ENCODE results near the gene SPRN. TPM values are rescaled to one million over a fixed set of nuclear protein-coding genes. Genes with fewer than 3 reads are reported as not detected.
"Not testable (repeated sequence)": the region's sequence is repeated elsewhere in the genome, so short reads cannot be mapped to it uniquely, and the experiment has no call there.

Gene SPRN, protein sequence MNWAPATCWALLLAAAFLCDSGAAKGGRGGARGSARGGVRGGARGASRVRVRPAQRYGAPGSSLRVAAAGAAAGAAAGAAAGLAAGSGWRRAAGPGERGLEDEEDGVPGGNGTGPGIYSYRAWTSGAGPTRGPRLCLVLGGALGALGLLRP
- 3.3 TPM for polyA plus RNA-seq (2013, experiment 1 of 2; ENCODE audit: insufficient read length)
- polyA plus RNA-seq (2013, experiment 2 of 2; ENCODE audit: insufficient read length), result 3.1 TPM

DNA sequence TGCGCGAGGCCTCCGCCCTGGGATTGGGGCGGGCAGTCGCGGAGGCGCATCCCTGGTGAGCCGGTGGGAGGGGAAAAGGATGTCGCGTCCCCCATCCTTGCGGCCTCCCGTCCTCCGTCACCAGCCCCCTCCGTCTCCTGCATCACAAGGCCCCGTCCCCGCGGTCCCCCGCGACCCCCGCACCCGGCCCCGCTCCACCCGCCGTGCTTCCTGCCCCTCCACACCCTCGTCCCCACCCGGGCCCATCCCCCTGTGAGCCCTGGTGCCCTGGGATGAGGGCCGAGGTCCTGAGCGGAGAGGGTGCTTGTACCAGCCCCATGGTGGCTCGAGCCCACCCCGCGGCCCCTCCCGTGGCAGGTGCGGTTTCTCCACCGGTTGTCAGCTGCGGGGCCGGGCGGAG is at the start of gene SPRN:
Gene SPRN (minus strand): TSS at position 25 of the 400 bp plus-strand sequence. CDS start 944 bp downstream, outside the sequence.
- not testable (repeated sequence) for DNase-seq

DNA sequence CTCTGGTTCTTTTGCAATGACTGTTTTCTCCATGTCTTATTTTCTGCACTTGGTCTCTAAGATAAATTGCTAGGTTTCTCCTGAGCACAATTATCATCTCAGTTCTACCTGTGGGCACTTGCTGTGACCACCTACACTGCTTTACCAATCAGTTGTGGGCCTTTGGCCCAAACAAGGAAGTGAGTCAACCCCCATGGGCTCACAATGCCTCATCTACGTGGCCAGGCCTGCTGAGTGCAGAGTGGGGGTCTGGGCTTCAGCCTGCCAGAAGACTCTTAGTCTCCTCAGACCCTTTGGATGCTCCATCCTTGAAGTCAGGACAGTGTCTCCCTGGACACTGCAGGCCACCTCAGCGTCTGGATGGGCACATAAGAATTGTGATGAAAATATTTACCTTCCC is 49.6 kb upstream of the SPRN start:
- no peak for DNase-seq

DNA sequence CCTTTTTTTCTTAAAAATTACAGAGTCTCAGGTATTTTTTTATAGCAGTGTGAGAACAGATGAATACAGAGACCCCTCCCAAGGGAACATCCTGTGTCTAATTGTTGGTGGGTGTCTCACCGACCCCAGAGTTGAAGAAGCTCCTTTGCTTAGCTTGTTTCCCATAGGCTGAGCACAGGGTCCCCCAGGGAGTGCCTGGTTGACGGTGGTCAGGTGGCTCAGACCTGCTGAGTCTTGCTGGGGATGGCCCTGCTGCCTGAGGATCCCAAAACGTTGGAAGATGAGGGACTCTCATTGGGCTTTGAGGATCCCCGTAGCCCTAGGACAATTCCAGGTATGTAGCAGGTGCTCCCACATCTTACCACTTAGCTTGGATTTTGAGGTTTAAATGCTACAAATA is 48.8 kb upstream of the SPRN start:
- DNase-seq, result no peak

- no peak for DNase-seq
Measured at GRCh38 chr10:133471300-133472109, 47.1 kb upstream of the SPRN start.

- not testable (repeated sequence) for DNase-seq
Measured at GRCh38 chr10:133469205-133469604, 44.8 kb upstream of the SPRN start.

DNA sequence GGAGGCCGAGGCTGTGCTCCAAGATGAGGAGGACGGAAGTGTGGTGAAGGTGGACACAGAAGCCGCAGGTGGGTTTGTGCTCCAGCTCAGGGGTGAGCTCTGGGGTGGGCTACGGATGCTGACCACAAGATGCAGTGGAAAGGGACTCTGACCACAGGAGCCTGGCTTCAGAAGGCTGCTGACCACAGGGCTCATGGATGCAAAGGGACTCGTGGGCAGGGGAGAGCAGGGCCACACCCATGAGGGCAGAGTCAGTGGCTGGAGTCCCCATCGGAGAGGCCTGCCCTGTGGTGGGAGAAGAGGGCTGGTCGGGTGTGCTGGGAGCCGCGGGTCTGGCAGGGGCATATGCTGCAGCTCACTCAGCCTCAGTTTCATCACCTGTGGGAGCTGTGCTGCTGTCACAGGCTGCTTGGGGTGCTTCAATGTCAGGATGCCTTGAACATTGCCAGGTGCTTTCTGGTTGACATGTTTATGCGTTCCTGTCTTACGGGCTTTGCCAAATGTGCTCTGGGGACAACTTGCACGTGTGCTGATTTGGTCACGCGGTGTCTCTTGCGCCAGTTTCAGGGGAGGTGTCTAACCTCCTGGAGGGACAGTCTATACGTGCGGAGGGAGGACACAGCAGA is 43.0 kb upstream of the SPRN start:
- no peak for DNase-seq

DNA sequence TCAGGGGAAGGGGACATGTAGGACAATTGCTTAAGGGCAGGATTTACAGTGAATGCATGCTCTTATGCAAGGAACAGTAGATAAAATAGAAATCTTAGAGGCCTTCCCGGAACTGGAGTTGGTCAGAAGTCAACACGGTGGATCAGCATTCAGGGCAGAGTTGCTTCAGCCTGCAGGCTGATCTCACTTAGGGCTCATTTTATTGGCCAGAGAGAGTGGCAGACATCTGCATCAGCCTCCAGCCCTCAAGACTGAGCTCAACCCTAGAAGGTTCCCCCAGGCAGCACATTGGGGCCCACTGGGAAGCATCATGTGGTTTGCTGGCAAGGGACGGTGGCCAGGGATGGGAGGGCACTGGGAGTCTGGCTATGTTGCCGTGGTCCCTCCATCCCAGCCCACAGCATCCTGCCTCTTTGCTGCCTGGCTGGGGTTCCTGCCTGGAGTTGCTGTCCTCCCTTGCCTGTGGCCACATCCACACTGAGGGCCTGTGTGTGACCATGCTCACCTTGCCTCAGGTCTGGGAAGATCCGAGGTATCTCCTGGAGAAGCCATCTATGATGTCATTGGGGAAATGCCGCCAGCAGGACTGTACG is 42.4 kb upstream of the SPRN start:
- DNase-seq, result no peak

GRCh38 chr10:133465950-133466474 is 41.6 kb upstream of the SPRN start:
- no peak for DNase-seq

- no peak for DNase-seq
Measured at GRCh38 chr10:133465191-133465949, 40.9 kb upstream of the SPRN start.

- no peak for DNase-seq
Measured at GRCh38 chr10:133464582-133465031, 40.2 kb upstream of the SPRN start.

DNA sequence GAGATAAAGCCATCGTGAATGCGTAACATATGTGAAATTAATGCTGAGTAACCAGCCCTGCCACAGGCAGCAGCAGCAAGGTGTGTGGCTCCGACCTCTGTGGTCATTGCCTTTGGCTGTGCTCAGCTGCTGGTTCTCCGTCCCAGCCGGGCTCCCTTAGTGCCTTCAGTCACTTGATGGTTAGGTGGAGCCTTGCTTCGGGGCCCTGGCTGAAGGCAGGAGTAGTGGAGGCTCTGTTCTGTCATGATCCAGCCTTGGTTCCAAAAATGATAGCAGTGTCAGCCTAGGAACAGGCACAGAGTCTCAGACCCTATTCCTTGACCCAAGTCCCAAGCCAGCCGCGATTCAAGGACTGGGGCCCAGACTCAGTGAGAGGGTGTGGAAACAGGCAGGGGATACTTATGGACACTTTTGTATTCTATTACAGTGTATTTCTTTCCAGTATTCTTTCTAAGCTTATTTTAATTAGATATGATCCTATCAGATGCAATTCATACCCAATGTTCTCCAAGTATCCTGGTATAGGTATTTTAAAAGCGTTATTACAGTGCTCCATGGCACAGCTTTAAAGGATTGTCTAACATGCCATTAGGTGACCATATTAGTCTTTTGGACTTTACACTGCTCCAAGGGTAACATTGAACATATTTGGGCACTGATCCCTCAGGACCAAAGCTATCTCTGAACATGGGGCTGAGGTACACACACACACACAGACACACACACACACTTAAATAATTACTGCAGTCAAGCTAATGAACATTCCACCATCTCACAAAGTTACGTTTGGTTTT is 38.3 kb upstream of the SPRN start:
- DNase-seq, result no peak

- no peak for DNase-seq
Measured at GRCh38 chr10:133461841-133462240, 37.4 kb upstream of the SPRN start.

DNA sequence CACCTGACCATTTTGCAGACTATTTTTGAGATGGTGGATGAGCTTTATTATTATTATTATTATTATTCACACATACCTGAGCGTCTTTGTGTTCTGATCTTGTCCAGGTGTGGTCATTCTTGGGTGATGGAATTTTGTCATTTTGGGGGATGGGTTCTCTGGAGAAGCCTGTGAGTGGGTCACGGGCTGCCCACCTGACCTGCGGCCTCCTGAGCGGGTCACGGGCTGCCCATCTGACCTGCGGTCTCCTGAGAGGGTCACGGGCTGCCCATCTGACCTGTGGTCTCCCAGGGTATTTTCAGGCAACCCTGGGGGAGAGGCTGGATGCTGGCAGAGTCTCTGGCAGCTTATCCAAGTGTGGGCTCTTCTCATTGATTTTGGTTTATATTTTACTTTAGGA is 36.6 kb upstream of the SPRN start:
- no peak for DNase-seq

GRCh38 chr10:133460208-133460769 is 35.9 kb upstream of the SPRN start:
- DNase-seq, result no peak

- no peak for DNase-seq
Measured at GRCh38 chr10:133459454-133460207, 35.2 kb upstream of the SPRN start.

DNA sequence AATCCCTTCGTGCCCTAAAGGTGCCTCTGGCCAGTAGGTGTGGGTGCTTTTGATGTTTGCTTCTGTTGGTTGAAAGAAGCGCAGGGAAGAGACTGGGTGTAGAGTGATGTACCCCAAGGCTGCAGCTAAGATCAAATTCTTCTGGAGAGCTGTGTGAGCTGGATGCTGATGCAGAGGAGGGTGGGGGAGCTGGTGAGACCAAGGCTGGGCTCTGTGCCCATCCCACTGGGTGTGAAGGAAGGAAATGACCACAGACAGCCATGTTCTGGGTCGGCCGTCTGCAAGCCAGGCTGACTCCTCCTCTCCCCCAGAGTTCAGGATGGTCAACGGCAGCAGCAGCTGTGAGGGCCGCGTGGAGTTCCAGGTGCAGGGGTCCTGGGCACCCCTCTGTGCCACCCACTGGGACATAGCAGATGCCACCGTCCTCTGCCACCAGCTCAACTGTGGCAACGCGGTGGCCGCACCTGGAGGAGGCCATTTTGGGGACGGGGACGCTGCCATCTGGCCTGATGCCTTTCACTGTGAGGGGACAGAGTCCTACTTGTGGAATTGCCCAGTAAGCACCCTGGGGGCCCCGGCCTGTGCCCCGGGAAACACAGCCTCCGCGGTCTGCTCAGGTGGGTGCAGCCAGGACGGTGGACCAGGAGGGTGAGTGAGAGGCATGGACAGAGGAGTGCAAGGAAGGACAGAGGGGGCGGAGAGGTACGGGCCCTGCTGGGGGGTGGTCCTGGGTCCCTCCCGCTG is 34.5 kb upstream of the SPRN start:
- no peak for DNase-seq

GRCh38 chr10:133458021-133458709 is 33.7 kb upstream of the SPRN start:
- no peak for DNase-seq

- no peak for DNase-seq
Measured at GRCh38 chr10:133457100-133457841, 32.8 kb upstream of the SPRN start.
